ENCODE results near the gene CSNK2B. TPM values are rescaled to one million over a fixed set of nuclear protein-coding genes. Genes with fewer than 3 reads are reported as not detected.

CSNK2B gene
- total and polyA plus RNA-seq, 2 donors from 2014 or later = 130 to 270 TPM

DNA sequence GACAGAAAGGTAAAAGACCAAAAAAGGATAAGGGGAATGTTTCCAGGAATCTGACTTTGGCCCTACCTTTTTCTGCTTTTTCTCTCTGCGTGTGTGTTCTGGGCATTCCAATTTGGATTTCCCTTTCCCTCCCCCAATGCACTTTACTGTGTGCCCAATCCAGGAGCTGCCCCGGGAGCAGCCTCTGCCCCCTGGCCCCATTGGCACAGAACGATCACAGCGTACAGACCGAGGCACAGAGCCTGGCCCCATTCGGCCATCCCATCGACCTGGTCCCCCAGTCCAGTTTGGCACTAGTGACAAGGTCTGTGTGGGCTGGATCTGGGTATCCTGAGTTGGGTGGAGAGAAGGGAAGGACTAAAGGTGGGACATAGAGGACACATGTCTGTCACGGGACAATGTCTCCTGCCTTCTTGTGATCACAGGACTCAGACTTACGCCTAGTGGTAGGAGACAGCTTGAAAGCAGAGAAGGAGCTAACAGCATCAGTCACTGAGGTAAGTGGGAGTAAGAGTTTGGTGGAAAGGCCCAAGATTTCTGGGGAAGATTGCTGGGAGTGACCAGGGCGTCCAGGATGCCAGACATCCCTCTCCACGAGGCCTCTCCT is 30.8 kb upstream of the CSNK2B start:
- no peak for FAIRE-seq
- Histone ChIP-seq H3K27me3 (ENCODE audit: control insufficient read depth, insufficient read depth, low read length) (no peaks in the 10 kb centered on the region), H3K4me1 (ENCODE audit: control insufficient read depth in 2 of 3, insufficient read depth in 2 of 3, low read depth in 1 of 3, low read length in 3 of 3) (no peaks in the 10 kb centered on the region), H3K36me3 (ENCODE audit: control insufficient read depth in 2 of 3, insufficient read depth in 3 of 3, low read length in 3 of 3) (peaks cover 6 to 80% (median 36%) of the 10 kb centered on the region in 3 donors), H3K9ac (ENCODE audit: low read length in 3 of 3) (no peak overlapping the region), H3K4me3 (ENCODE audit: low read length in 3 of 3) (no peak overlapping the region), H3K27ac (ENCODE audit: low read depth in 2 of 2, low read length in 2 of 2) (no peak overlapping the region), H3K9me3 (ENCODE audit: control insufficient read depth in 2 of 3, insufficient read depth in 1 of 3, low read length in 3 of 3) (no peaks in the 10 kb centered on the region)
- no peak for TF ChIP-seq CTCF (IDR thresholded peaks at IDR 0.05; ENCODE audit: borderline replicate concordance, extremely low read depth, insufficient read depth)
- intact Hi-C loops (cut with DNase I) = no loop called here
- DNase-seq = no peak

DNA sequence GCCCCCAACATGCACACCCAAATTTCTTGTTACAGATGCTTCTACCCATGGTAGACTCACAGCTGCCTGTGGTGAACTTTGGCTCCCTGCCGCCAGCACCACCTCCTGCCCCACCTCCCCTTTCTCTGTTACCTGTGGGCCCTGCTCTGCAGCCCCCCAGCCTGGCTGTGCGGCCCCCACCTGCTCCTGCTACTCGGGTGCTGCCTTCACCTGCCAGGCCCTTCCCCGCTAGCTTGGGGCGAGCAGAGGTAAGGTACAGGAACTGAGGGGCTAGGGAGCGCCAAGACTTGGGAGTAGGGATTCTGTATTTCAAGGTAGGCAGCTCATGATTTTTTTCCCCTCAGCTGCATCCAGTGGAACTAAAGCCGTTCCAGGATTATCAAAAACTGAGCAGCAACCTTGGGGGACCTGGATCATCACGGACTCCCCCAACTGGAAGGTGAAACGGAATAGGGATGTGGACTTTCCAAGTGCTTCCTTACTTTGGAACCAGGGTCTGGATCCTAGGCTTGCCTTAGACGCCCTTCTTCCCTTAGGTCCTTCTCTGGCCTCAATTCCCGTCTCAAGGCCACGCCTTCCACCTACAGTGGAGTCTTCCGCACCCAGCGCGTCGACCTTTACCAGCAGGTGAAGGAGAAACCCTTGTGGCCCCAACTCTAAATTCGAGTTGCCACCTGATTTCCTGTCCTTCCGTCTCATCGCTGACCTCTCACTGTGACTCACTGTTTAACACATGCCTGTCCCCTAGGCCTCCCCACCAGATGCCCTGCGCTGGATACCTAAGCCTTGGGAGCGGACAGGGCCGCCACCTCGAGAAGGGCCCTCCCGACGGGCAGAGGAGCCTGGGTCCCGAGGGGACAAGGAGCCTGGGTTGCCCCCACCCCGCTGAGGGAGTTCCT is 28.9 kb upstream of the CSNK2B start:
- no peak for FAIRE-seq
- peak in 1 of 5 donors; percentile 76 for DNase-seq
- intact Hi-C loops (cut with DNase I) = no loop called here
- Histone ChIP-seq H3K9ac (ENCODE audit: low read length in 3 of 3) (no peak overlapping the region), H3K4me1 (ENCODE audit: control insufficient read depth in 2 of 3, insufficient read depth in 2 of 3, low read depth in 1 of 3, low read length in 3 of 3) (no peaks in the 10 kb centered on the region), H3K9me3 (ENCODE audit: control insufficient read depth in 2 of 3, insufficient read depth in 1 of 3, low read length in 3 of 3) (no peaks in the 10 kb centered on the region), H3K4me3 (ENCODE audit: low read length in 3 of 3) (no peak overlapping the region), H3K27me3 (ENCODE audit: control insufficient read depth, insufficient read depth, low read length) (no peaks in the 10 kb centered on the region), H3K27ac (ENCODE audit: low read depth in 2 of 2, low read length in 2 of 2) (no peak overlapping the region), H3K36me3 (ENCODE audit: control insufficient read depth in 2 of 3, insufficient read depth in 3 of 3, low read length in 3 of 3) (peaks cover 6 to 81% (median 44%) of the 10 kb centered on the region in 3 donors)
- TF ChIP-seq CTCF (IDR thresholded peaks at IDR 0.05; ENCODE audit: borderline replicate concordance, extremely low read depth, insufficient read depth) = no peak

DNA sequence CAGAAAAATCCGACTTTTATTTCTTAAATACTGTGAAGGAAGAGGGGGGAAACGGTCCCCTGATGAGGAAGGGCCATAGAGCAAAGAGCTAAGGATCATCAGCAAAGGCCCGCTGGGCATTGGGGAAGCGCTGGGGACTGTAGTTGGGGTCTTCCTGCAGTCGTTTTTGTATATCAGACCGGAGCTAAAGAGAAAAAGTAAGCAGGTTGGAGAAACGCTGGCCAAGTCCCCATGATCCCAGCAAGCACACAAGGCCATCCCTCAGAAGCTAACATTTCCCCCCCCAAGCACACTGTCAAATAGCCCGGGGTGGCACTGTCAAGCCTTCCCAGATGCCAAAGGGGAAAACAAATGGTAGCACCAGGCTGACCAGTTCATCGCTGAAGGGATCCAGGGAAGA is 26.8 kb upstream of the CSNK2B start:
- no peaks in the 10 kb centered on the region for H3K4me1 ChIP-seq (ENCODE audit: control insufficient read depth in 2 of 3, insufficient read depth in 2 of 3, low read depth in 1 of 3, low read length in 3 of 3)
- H3K27ac ChIP-seq (ENCODE audit: low read depth in 2 of 2, low read length in 2 of 2) = no peak overlapping the region
- no peak for TF ChIP-seq CTCF (IDR thresholded peaks at IDR 0.05; ENCODE audit: borderline replicate concordance, extremely low read depth, insufficient read depth)
- intact Hi-C loops (cut with DNase I) = no loop called here
- FAIRE-seq = no peak
- no peak for DNase-seq
- H3K36me3 ChIP-seq (ENCODE audit: control insufficient read depth in 2 of 3, insufficient read depth in 3 of 3, low read length in 3 of 3) = peaks cover 3 to 85% (median 54%) of the 10 kb centered on the region in 3 donors
- no peak overlapping the region for H3K9ac ChIP-seq (ENCODE audit: low read length in 3 of 3)
- H3K27me3 ChIP-seq (ENCODE audit: control insufficient read depth, insufficient read depth, low read length) = no peaks in the 10 kb centered on the region
- no peak overlapping the region for H3K4me3 ChIP-seq (ENCODE audit: low read length in 3 of 3)
- H3K9me3 ChIP-seq (ENCODE audit: control insufficient read depth in 2 of 3, insufficient read depth in 1 of 3, low read length in 3 of 3) = no peaks in the 10 kb centered on the region
